ENCODE measurements around the gene EXOC2. TPM values are rescaled to one million over a fixed set of nuclear protein-coding genes. Genes with fewer than 3 reads are reported as not detected.
"Not testable (repeated sequence)": the region's sequence is repeated elsewhere in the genome, so short reads cannot be mapped to it uniquely, and the experiment has no call there.

EXOC2 gene
- total RNA-seq, 1 donor from 2014 or later: 11.4 TPM

DNA sequence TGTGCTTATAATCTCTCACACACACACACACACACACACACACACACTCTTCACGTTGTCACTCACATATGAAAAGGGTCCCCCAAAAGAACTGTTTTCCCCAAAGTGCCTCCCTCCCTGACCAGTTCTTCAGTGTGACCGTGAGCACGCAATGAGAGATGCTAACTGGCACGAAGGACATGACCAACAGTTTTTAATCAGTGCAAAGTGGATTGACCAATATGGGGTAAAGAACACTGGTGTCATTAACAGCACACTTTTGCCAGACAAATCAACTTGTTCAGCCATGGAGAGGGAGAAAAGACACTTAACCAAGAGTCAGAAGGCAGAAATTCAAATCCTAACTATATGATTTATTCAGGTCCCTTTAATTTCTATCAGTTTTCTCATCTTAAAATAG lies 15.0 kb downstream of the EXOC2 start:
- Histone ChIP-seq H3K4me1 (no peaks in the 10 kb centered on the region), H3K9me3 (no peaks in the 10 kb centered on the region), H3K27me3 (no peaks in the 10 kb centered on the region), H3K27ac (no peak overlapping the region), H3K36me3 (no peaks in the 10 kb centered on the region), H3K4me3 (no peak overlapping the region)
- intact Hi-C loops (cut with DNase I): no loop called here
- no peak for DNase-seq (ENCODE audit: low spot score in 2 of 2)
- TF ChIP-seq, protein P1, sequence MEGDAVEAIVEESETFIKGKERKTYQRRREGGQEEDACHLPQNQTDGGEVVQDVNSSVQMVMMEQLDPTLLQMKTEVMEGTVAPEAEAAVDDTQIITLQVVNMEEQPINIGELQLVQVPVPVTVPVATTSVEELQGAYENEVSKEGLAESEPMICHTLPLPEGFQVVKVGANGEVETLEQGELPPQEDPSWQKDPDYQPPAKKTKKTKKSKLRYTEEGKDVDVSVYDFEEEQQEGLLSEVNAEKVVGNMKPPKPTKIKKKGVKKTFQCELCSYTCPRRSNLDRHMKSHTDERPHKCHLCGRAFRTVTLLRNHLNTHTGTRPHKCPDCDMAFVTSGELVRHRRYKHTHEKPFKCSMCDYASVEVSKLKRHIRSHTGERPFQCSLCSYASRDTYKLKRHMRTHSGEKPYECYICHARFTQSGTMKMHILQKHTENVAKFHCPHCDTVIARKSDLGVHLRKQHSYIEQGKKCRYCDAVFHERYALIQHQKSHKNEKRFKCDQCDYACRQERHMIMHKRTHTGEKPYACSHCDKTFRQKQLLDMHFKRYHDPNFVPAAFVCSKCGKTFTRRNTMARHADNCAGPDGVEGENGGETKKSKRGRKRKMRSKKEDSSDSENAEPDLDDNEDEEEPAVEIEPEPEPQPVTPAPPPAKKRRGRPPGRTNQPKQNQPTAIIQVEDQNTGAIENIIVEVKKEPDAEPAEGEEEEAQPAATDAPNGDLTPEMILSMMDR (IDR thresholded peaks at IDR 0.05): no peak

DNA sequence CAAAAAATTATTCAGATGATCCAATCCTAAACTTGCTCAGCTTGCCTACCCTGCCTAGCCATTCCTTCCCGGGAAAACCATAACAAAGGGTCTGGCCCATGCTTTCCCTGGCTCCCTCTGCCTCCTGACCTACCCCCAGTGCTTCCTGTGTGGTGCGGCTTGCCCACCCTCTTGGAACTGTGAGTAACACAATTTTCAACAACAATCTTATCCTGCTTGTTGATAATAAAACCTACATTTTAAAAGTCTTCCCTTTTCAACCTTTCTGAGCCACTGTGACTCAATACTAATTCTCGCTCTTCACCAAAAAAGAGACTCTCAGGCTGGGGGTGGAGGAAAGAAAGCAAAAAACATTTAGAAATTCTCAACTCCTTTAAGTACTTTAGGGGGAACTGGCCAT lies 18.0 kb downstream of the EXOC2 start:
- intact Hi-C loops (cut with DNase I): no loop called here
- TF ChIP-seq, protein P1 (IDR thresholded peaks at IDR 0.05): no peak
- no peaks in the 10 kb centered on the region for H3K4me1 ChIP-seq

DNA sequence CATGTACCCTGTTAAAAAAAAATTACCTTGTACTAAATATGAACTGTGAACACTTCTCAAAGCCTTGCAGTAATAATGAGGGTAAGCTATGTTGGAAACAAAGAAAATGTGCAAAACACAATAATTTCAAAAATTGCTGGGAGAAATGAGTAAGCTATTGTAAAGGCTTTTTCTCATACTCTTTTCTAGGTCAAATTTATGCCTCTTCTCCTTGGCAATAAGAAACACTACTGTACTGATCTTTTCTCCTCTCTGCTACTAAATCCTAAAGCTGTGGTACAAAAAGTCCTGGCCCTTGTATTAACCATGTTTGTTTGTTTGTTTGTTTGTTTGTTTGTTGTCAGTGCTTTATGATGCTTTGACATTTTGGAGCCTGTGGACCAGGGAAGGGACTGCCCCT lies 18.5 kb downstream of the EXOC2 start:
- intact Hi-C loops (cut with DNase I): no loop called here
- no peaks in the 10 kb centered on the region for H3K27me3 ChIP-seq
- no peak overlapping the region for H3K4me3 ChIP-seq
- no peak for DNase-seq (ENCODE audit: low spot score in 2 of 2)
- H3K4me1 ChIP-seq: no peaks in the 10 kb centered on the region
- peaks cover 0 to 6% of the 10 kb centered on the region in 2 donors for H3K9me3 ChIP-seq
- no peak overlapping the region for H3K27ac ChIP-seq
- TF ChIP-seq, protein P1 (IDR thresholded peaks at IDR 0.05): no peak
- H3K36me3 ChIP-seq: no peaks in the 10 kb centered on the region

More for the DNA sequence above, 18.0 kb downstream of the EXOC2 start:
- Histone ChIP-seq H3K27me3 (no peaks in the 10 kb centered on the region), H3K27ac (no peak overlapping the region), H3K4me3 (no peak overlapping the region), H3K9me3 (peaks cover 0 to 6% of the 10 kb centered on the region in 2 donors), H3K36me3 (no peaks in the 10 kb centered on the region)
- no peak for DNase-seq (ENCODE audit: low spot score in 2 of 2)

DNA sequence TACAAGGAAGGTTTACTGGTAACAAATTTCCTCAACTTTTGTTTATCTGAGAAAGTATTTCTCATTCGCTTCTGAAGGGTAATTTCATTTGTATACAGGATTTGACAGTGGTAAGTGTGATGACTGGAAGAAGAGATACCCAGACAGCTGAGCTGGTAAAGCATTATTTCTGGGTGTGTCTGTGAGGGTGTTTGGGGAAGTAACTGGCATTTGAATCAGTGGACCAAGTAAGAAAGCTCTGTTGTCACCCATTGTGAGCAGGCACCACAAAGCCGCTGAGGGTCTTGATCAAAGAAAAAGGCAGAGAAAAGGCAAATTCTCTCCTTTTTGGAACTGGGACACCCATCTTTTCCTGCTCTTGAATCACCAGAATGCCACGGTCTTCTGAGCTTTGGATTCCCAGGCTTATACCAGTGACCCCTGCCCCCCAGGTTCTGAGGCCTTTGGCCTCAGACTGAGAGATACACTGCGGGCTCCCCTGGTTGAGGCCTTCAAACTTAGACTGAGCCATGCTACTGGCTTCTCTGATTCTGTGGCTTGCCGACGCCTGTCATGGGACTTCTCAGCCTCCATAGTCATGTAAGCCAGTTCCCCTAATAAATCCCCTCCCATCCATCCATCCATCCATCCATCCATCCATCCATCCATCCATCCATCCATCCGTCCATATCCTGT lies 25.5 kb downstream of the EXOC2 start:
- no peaks in the 10 kb centered on the region for H3K36me3 ChIP-seq
- no peak overlapping the region for H3K4me3 ChIP-seq
- no peaks in the 10 kb centered on the region for H3K27me3 ChIP-seq
- TF ChIP-seq, protein P1 (IDR thresholded peaks at IDR 0.05): no peak
- intact Hi-C loops (cut with DNase I): no loop called here
- no peak overlapping the region for H3K27ac ChIP-seq
- no peak for DNase-seq (ENCODE audit: low spot score in 2 of 2)
- peaks cover 0 to 36% of the 10 kb centered on the region in 2 donors for H3K9me3 ChIP-seq
- no peaks in the 10 kb centered on the region for H3K4me1 ChIP-seq

DNA sequence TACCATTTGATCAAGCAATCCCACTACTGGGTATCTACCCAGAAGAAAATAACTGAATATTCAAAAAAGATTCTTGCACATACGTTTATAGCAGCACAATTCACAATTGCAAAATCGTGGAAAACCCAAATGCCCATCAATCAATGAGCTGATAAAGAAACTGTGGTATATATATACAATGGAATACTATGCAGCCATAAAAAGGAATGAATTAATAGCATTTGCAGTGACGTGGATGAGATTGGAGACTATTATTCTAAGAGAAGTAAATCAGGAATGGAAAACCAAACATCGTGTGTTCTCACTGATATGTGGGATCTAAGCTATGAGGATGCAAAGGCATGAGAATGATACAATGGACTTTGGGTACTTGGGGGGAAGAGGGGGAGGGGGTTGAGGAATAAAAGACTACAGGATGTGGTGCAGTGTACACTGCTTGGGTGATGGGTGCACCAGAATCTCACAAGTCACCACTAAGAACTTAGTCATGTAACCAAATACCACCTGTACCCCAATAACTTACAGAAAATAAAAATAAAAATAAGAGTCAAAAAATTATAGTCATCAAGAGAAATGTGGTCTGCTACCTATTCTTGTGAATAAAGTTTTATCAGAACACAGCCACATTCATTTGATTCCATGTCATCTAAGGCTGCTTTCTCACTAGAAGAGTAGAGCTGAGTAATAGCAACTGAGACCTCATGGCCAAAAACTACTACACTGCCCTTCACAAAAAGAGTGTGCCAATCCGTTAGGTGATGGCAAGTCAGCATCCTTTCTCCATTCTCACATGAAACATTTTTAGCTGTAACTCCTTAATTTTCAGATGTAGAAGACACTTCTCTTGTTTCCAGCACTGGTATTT lies 27.3 kb downstream of the EXOC2 start:
- H3K27me3 ChIP-seq: no peaks in the 10 kb centered on the region
- H3K36me3 ChIP-seq: no peaks in the 10 kb centered on the region
- TF ChIP-seq, protein P1 (IDR thresholded peaks at IDR 0.05): no peak
- no peak overlapping the region for H3K27ac ChIP-seq
- H3K9me3 ChIP-seq: peaks cover 0 to 31% of the 10 kb centered on the region in 2 donors
- H3K4me3 ChIP-seq: no peak overlapping the region
- no peak for DNase-seq (ENCODE audit: low spot score in 2 of 2)
- no peaks in the 10 kb centered on the region for H3K4me1 ChIP-seq
- intact Hi-C loops (cut with DNase I): no loop called here

DNA sequence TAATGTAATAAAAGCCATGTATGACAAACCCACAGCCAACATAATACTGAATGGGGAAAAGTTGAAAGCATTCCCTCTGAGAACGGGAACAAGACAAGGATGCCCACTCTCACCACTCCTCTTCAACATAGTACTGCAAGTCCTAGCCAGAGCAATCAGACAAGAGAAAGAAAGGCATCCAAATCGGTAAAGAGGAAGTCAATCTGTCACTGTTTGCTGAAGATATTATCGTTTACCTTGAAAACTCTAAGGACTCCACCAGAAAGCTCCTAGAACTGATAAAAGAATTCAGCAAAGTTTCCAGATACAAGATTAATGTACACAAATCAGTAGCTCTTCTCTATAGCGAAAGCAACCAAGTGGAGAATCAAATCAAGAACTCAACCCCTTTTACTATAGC lies 29.2 kb downstream of the EXOC2 start:
- H3K27ac ChIP-seq; H3K4me1 ChIP-seq; H3K4me3 ChIP-seq; H3K36me3 ChIP-seq; H3K27me3 ChIP-seq; DNase-seq (ENCODE audit: low spot score in 2 of 2); intact Hi-C loops (cut with DNase I): not testable (repeated sequence)
- H3K9me3 ChIP-seq: peaks cover 0 to 31% of the 10 kb centered on the region in 2 donors
